Measurements from ENCODE around the gene ZMYND10. TPM values are rescaled to one million over a fixed set of nuclear protein-coding genes. Genes with fewer than 3 reads are reported as not detected.

Gene ZMYND10
- total RNA-seq, 4 donors from 2014 or later: not detected

DNA sequence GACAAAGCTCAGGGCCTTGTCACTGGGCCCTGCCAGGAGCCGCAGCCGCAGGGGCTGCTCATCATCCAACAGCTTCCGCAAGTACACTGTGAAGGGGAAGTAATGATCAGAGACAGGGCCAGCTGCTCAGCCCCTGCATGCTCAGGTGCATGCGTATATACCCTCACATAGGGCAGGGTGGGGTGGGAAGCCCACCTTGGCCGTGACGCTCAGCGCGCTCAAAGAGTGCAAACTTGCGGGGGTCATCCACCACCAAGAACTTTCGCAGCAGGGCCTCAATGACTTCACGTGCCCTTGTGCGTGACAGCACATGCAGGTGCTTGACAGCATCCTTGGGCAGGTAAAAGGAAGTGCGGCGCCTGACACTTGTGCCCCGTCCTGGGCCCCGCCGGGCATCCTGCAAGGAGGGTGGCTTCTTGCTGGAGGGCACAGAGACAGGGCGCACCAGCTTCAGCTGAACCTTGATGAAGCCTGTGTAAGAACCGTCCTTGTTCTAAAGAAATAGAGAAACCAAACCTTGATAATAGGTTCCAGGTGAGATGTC is 14.1 kb downstream of the ZMYND10 start:
- Histone ChIP-seq H3K27ac (no peak overlapping the region), H3K27me3 (no peaks in the 10 kb centered on the region), H3K4me1 (peaks cover 28 to 54% (median 50%) of the 10 kb centered on the region in 4 donors), H3K4me3 (no peak overlapping the region), H3K9me3 (no peaks in the 10 kb centered on the region), H3K36me3 (peaks cover 0 to 22% (median 5%) of the 10 kb centered on the region in 4 donors)
- no peak for DNase-seq
- intact Hi-C loops (cut with DNase I; ENCODE audit: low total_unique reads) (loop anchor here (10.0 kb wide), 1 partner anchor 1953 kb away; the partner anchor contains the start of gene GLYCTK), in situ Hi-C loops (cut with MboI; ENCODE audit: low pct_ligation_motif_present in 1 of 4, low pct_unique_long_range_greater_than_20kb in 1 of 4, low sequenced_read_pairs in 3 of 4) (no loop called here)
- TF ChIP-seq POLR2AphosphoS5 (IDR thresholded peaks at IDR 0.05): no peak
- TF ChIP-seq, protein P1, sequence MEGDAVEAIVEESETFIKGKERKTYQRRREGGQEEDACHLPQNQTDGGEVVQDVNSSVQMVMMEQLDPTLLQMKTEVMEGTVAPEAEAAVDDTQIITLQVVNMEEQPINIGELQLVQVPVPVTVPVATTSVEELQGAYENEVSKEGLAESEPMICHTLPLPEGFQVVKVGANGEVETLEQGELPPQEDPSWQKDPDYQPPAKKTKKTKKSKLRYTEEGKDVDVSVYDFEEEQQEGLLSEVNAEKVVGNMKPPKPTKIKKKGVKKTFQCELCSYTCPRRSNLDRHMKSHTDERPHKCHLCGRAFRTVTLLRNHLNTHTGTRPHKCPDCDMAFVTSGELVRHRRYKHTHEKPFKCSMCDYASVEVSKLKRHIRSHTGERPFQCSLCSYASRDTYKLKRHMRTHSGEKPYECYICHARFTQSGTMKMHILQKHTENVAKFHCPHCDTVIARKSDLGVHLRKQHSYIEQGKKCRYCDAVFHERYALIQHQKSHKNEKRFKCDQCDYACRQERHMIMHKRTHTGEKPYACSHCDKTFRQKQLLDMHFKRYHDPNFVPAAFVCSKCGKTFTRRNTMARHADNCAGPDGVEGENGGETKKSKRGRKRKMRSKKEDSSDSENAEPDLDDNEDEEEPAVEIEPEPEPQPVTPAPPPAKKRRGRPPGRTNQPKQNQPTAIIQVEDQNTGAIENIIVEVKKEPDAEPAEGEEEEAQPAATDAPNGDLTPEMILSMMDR (IDR thresholded peaks at IDR 0.05): no peak
- 96 to 100% methylated on average over 1 to 19 of the region's 19 CpGs for WGBS, 2 donors (ENCODE audit: low coverage in 1 of 2)

DNA sequence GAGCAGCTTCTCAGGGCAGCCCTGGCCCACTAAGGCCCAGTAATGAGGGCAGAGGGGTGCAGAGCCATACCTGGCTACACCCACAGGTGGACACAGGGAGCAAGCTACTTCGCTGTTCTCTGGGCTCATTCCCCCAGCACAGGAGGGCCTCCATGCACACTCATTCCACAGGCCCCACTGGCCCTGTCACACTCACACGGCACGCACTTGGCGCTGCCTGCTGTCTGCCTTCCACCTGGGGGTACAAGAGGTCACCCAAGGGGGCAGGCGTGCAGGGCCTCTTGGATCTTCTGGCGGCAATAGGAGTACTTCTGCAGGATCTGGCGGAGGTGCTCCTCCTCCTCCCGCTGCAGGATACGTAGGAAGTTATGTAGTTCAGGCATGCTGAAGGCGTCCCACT is 15.2 kb downstream of the ZMYND10 start:
- no peak for DNase-seq
- no peaks in the 10 kb centered on the region for H3K27me3 ChIP-seq
- in situ Hi-C loops (cut with MboI; ENCODE audit: low pct_ligation_motif_present in 1 of 4, low pct_unique_long_range_greater_than_20kb in 1 of 4, low sequenced_read_pairs in 3 of 4): no loop called here
- H3K9me3 ChIP-seq: no peaks in the 10 kb centered on the region
- WGBS, 2 donors (ENCODE audit: low coverage in 1 of 2): 93% methylated on average over 10 of the region's 10 CpGs; no CpG with 5 or more reads in 1 of the 2 donors
- peaks cover 18 to 44% (median 39%) of the 10 kb centered on the region in 4 donors for H3K4me1 ChIP-seq
- H3K4me3 ChIP-seq: no peak overlapping the region
- no peak overlapping the region for H3K27ac ChIP-seq
- H3K36me3 ChIP-seq: peaks cover 0 to 22% (median 5%) of the 10 kb centered on the region in 4 donors
- TF ChIP-seq POLR2A (IDR thresholded peaks at IDR 0.05): no peak
- TF ChIP-seq, protein P1 (IDR thresholded peaks at IDR 0.05): no peak
- no peak for TF ChIP-seq POLR2AphosphoS5 (IDR thresholded peaks at IDR 0.05)
- no peak for TF ChIP-seq EP300 (IDR thresholded peaks at IDR 0.05; ENCODE audit: low read depth)
- intact Hi-C loops (cut with DNase I; ENCODE audit: low total_unique reads): loop anchor here (10.0 kb wide), 1 partner anchor 1954 kb away; the partner anchor contains the start of gene GLYCTK

DNA sequence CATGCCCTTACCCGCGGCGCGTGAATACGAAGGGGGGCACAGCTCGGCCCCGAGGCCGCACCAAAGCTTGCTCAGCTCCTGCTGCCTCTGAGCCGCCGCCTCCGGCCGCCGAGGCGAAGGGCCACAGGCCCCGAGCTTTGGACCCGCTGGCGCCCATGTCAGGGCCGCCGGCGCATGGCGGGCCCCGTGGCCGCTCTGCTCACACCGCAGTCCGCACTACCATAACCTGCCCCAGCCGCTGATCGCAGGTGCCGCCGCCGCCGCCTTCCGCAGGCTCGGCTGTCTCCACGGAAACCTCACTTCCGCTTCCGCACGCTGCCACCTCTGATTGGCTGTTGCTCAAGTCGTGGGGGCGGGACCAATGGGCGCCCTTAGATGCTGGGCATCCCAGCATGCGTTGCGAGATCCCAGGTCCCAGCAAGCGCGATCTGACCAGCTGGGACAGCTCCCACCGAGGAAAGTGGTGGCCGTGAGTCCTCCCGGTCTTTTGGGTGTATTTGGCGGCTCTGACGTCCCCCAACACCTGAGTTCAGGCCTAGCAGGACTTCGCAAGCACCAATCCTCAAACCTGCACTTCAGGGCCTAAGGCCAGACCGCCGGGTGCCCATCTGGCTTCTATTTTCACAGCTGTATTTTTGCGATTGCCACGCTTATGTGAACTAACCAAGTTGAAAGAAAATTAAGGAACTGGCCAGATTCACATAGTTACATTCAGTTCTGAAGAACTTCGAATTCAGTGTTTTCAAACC is 17.4 kb downstream of the ZMYND10 start, which contains the start of gene TUSC2:
TUSC2 (minus strand) TSS at position 281 of the 749 bp plus-strand sequence; CDS start at position 157, 124 bp downstream.
- peak; percentile 99 for DNase-seq
- intact Hi-C loops (cut with DNase I; ENCODE audit: low total_unique reads) (no loop called here), in situ Hi-C loops (cut with MboI; ENCODE audit: low pct_ligation_motif_present in 1 of 4, low pct_unique_long_range_greater_than_20kb in 1 of 4, low sequenced_read_pairs in 3 of 4) (no loop called here)
- peak within 1 kb of the TSS; percentile 74 to 99 (median 98) for H3K4me3 ChIP-seq
- no peaks in the 10 kb centered on the region for H3K9me3 ChIP-seq
- TF ChIP-seq POLR2A (IDR thresholded peaks at IDR 0.05): peak; percentile 87
- peak; percentile 90 to 94 (median 94) for TF ChIP-seq POLR2AphosphoS5 (IDR thresholded peaks at IDR 0.05)
- no peak for TF ChIP-seq EP300 (IDR thresholded peaks at IDR 0.05; ENCODE audit: low read depth)
- H3K27ac ChIP-seq: peak within 1 kb of the TSS; percentile 89 to 93 (median 90)
- no peaks in the 10 kb centered on the region for H3K27me3 ChIP-seq
- peaks cover 0 to 22% (median 5%) of the 10 kb centered on the region in 4 donors for H3K36me3 ChIP-seq
- H3K4me1 ChIP-seq: peaks cover 8 to 32% (median 25%) of the 10 kb centered on the region in 4 donors
- WGBS, 2 donors (ENCODE audit: low coverage in 1 of 2): 0 to 2% methylated on average over 1 to 52 of the region's 55 CpGs

DNA sequence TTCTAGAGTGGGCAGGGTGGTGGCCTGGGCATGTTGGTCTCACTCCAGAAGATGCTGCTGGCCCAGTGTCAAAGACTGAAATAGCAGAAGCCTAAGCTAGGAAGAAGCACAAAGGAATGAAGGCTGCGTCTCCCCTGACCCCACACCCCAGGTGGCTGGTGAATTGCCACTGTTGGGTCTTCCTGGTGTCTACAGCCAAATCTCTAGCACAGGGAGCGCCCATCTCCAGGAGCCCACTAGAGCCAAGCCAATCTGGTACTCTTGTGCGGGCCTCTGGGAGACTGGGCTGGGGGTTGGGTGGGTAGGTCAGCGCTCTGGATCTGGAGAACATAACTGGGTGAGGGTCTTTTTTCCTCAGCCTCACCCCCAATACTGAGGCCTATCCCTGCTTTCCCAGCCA is 18.4 kb downstream of the ZMYND10 start:
- in situ Hi-C loops (cut with MboI; ENCODE audit: low pct_ligation_motif_present in 1 of 4, low pct_unique_long_range_greater_than_20kb in 1 of 4, low sequenced_read_pairs in 3 of 4): no loop called here
- TF ChIP-seq POLR2A (IDR thresholded peaks at IDR 0.05): no peak
- TF ChIP-seq, protein P1 (IDR thresholded peaks at IDR 0.05): no peak
- TF ChIP-seq POLR2AphosphoS5 (IDR thresholded peaks at IDR 0.05): no peak
- TF ChIP-seq EP300 (IDR thresholded peaks at IDR 0.05; ENCODE audit: low read depth): no peak
- peaks cover 9 to 40% (median 31%) of the 10 kb centered on the region in 4 donors for H3K4me1 ChIP-seq
- peaks cover 0 to 22% (median 5%) of the 10 kb centered on the region in 4 donors for H3K36me3 ChIP-seq
- H3K9me3 ChIP-seq: no peaks in the 10 kb centered on the region
- intact Hi-C loops (cut with DNase I; ENCODE audit: low total_unique reads): no loop called here
- peak overlapping the region; percentile 74 to 99 (median 98) for H3K4me3 ChIP-seq
- 79% methylated on average over 4 of the region's 4 CpGs; no CpG with 5 or more reads in 1 of the 2 donors for WGBS, 2 donors (ENCODE audit: low coverage in 1 of 2)
- peak overlapping the region; percentile 89 to 93 (median 90) for H3K27ac ChIP-seq
- H3K27me3 ChIP-seq: no peaks in the 10 kb centered on the region
- DNase-seq: no peak
